HCT116 (cell line): ENCODE measurements around the gene NOTCH1. TPM values are rescaled to one million over a fixed set of nuclear protein-coding genes. Genes with fewer than 3 reads are reported as not detected.

Source experiments
- ATAC-seq: fragments of 200-7000 bp; cut with Tn5 transposase; 2 replicates; pipeline ENCODE4 v1.9.1; 2020; ENCODE audit warnings: mild to moderate bottlenecking, moderate library complexity
- BruUV-seq: library from RNA; stranded (reverse); fragments of 400-500 nt; replicated peaks from 2 replicates; lab custom pipeline; 2021; lab: Mats Ljungman, UMichigan
- CTCF ChIA-PET: fragments of 300-600 bp; sonication (Branson Sonifier 250); formaldehyde crosslinking; loops from one replicate; lab custom pipeline; 2021; ENCODE audit warnings: antibody characterized with exemption; lab: Charles Lee
- POLR2A ChIA-PET: fragments of 300-600, 350-600 bp; sonication (Branson Sonifier 250); formaldehyde crosslinking; loops from one replicate; lab custom pipeline; 2021; ENCODE audit warnings: antibody characterized with exemption; lab: Charles Lee
- RAD21 ChIA-PET, 2 experiments: fragments of 300-600 bp; sonication (Branson Sonifier 250); formaldehyde crosslinking; loops; one replicate each; lab custom pipeline; 2023; ENCODE audit warnings: low total read pairs in 2 of 2; ENCODE audit not compliant: uncharacterized antibody in 2 of 2, unreplicated experiment in 2 of 2, low non-redundant PET in 1 of 2; lab: Charles Lee
- DNase-seq: peaks from one replicate; pipeline ENCODE4 v3.0.0-alpha.2; 2010; ENCODE audit warnings: low read depth, low spot score
- H2AFZ ChIP-seq: fragments of 200-600 bp; shearing (Covaris generic), sonication (generic); 2 replicates; pipeline ENCODE4 v1.6.1; 2017; ENCODE audit warnings: low read depth, mixed run types, mixed read lengths, antibody characterized with exemption, low read length; ENCODE audit not compliant: poor library complexity, severe bottlenecking
- H3K27ac ChIP-seq: 2 replicates; pipeline ENCODE4 v1.5.1; 2012; ENCODE audit warnings: low read depth, low read length
- H3K27me3 ChIP-seq: fragments of 200-600 bp; sonication (generic); 2 replicates; pipeline ENCODE4 v1.6.1; 2016; ENCODE audit warnings: mixed run types, low read length, mixed read lengths; ENCODE audit not compliant: insufficient read depth
- H3K36me3 ChIP-seq, 2 experiments: fragments of 200-500 bp in 1 of 2; fragments of 200-600 bp in 1 of 2; sonication (Bioruptor generic) in 1 of 2; sonication (generic) in 1 of 2; 2 replicates each; pipeline versions ENCODE4 v1.5.1 to v1.6.1; 2014 to 2016; ENCODE audit warnings: low read length in 2 of 2, inconsistent platforms in 1 of 2, mixed read lengths in 1 of 2, mixed run types in 1 of 2; ENCODE audit not compliant: insufficient read depth in 2 of 2, control insufficient read depth in 1 of 2
- H3K4me1 ChIP-seq, 2 experiments: fragments of 200-600 bp in 1 of 2; sonication (generic) in 1 of 2; 2 replicates each; pipeline versions ENCODE4 v1.5.1 to v1.6.1; 2012 to 2017; ENCODE audit warnings: low read length in 2 of 2, inconsistent platforms in 1 of 2, mild to moderate bottlenecking in 1 of 2, mixed read lengths in 1 of 2, mixed run types in 1 of 2, moderate library complexity in 1 of 2; ENCODE audit not compliant: insufficient read depth in 2 of 2, control insufficient read depth in 1 of 2
- H3K4me2 ChIP-seq: fragments of 200-600 bp; sonication (generic); 2 replicates; pipeline ENCODE4 v1.6.1; 2017; ENCODE audit warnings: mixed run types, low read length, mixed read lengths
- H3K4me3 ChIP-seq, 2 experiments: fragments of 200-600 bp in 1 of 2; sonication (generic) in 1 of 2; replicated peaks in 1 of 2; 2 replicates each; pipeline ENCODE4 v1.5.1; 2011 to 2016; ENCODE audit warnings: low read length in 2 of 2, control low read depth in 1 of 2, low read depth in 1 of 2, mild to moderate bottlenecking in 1 of 2, mixed read lengths in 1 of 2, mixed run types in 1 of 2
- H3K79me2 ChIP-seq: fragments of 200-600 bp; sonication (generic); 2 replicates; pipeline ENCODE4 v1.6.1; 2017; ENCODE audit warnings: mild to moderate bottlenecking, mixed run types, low read length, moderate library complexity, mixed read lengths; ENCODE audit not compliant: insufficient read depth
- H3K9ac ChIP-seq: fragments of 200-600 bp; sonication (generic); 2 replicates; pipeline ENCODE4 v1.6.1; 2016; ENCODE audit warnings: low read length, mixed read lengths
- H3K9me2 ChIP-seq: fragments of 200-600 bp; sonication (generic), shearing (Covaris generic); 2 replicates; pipeline ENCODE4 v1.6.1; 2017; ENCODE audit warnings: mixed run types, mild to moderate bottlenecking, moderate library complexity; ENCODE audit not compliant: insufficient read depth
- H3K9me3 ChIP-seq, 2 experiments: fragments of 200-500 bp in 1 of 2; fragments of 200-600 bp in 1 of 2; sonication (Bioruptor generic) in 1 of 2; sonication (generic) in 1 of 2; 2 replicates each; pipeline ENCODE4 v1.6.1; 2014 to 2017; ENCODE audit warnings: low read length in 2 of 2, mixed read lengths in 2 of 2, inconsistent platforms in 1 of 2, low read depth in 1 of 2, mild to moderate bottlenecking in 1 of 2, mixed run types in 1 of 2, moderate library complexity in 1 of 2; ENCODE audit not compliant: control insufficient read depth in 1 of 2, insufficient read depth in 1 of 2
- H4K20me1 ChIP-seq: fragments of 200-600 bp; sonication (generic), shearing (Covaris generic); 2 replicates; pipeline ENCODE4 v1.6.1; 2017; ENCODE audit warnings: mixed run types, mild to moderate bottlenecking, moderate library complexity; ENCODE audit not compliant: insufficient read depth
- ATF3 ChIP-seq: IDR thresholded peaks from 2 replicates; pipeline ENCODE4 v1.6.1; 2012
- CBX3 ChIP-seq: IDR thresholded peaks from 2 replicates; pipeline ENCODE4 v1.6.1; 2012; ENCODE audit warnings: low read depth
- CTCF ChIP-seq, 3 experiments: fragments of 200-600 bp in 1 of 3; sonication (generic) in 1 of 3; IDR thresholded peaks in 2 of 3; conservative IDR thresholded peaks in 1 of 3; 2 replicates each; pipeline ENCODE4 v1.5.1; 2012 to 2017; ENCODE audit warnings: low read depth in 2 of 3, low read length in 2 of 3, antibody characterized with exemption in 1 of 3, borderline replicate concordance in 1 of 3, control low read depth in 1 of 3, mild to moderate bottlenecking in 1 of 3, mixed read lengths in 1 of 3, mixed run types in 1 of 3, moderate library complexity in 1 of 3; ENCODE audit not compliant: insufficient read depth in 1 of 3
- ELF1 ChIP-seq: IDR thresholded peaks from 2 replicates; pipeline ENCODE4 v1.6.1; 2012; ENCODE audit warnings: low read depth, borderline replicate concordance
- FOSL1 ChIP-seq: IDR thresholded peaks from 2 replicates; pipeline ENCODE4 v1.6.1; 2012; ENCODE audit warnings: low read depth
- POLR2A ChIP-seq: IDR thresholded peaks from 2 replicates; pipeline ENCODE4 v1.7.0; 2011; ENCODE audit warnings: borderline replicate concordance; ENCODE audit not compliant: insufficient read depth, insufficient read length; ENCODE audit errors: extremely low read depth
- POLR2AphosphoS5 ChIP-seq: IDR thresholded peaks from 2 replicates; pipeline ENCODE4 v1.6.1; 2011; ENCODE audit warnings: mild to moderate bottlenecking, low read depth, low read length, moderate library complexity
- REST ChIP-seq: IDR thresholded peaks from 2 replicates; pipeline ENCODE4 v1.6.1; 2012; ENCODE audit warnings: low read depth
- SIN3A ChIP-seq: IDR thresholded peaks from 2 replicates; pipeline ENCODE4 v1.6.1; 2012; ENCODE audit warnings: low read depth
- SP1 ChIP-seq: IDR thresholded peaks from 2 replicates; pipeline ENCODE4 v1.6.1; 2012; ENCODE audit warnings: low read depth
- YY1 ChIP-seq: IDR thresholded peaks from 2 replicates; pipeline ENCODE4 v1.6.1; 2011; ENCODE audit warnings: low read length, low read depth, moderate library complexity, mild to moderate bottlenecking; ENCODE audit not compliant: insufficient replicate concordance; ENCODE audit errors: extremely low read depth
- ZBTB33 ChIP-seq: IDR thresholded peaks from 2 replicates; pipeline ENCODE4 v1.6.1; 2011; ENCODE audit warnings: mild to moderate bottlenecking, low read length, moderate library complexity; ENCODE audit not compliant: insufficient replicate concordance; ENCODE audit errors: extremely low read depth
- ZNF274 ChIP-seq: fragments of 200-500 bp; sonication (Bioruptor generic); IDR thresholded peaks from 2 replicates; pipeline ENCODE4 v1.6.1; 2014; ENCODE audit warnings: mild to moderate bottlenecking, low read depth, low read length, inconsistent platforms
- intact Hi-C: fragments of 100-400 bp; cut with micrococcal nuclease; formaldehyde crosslinking; loops from 2 replicates; pipeline ENCODE4 v1.10.0; 2022
- total RNA-seq: library from RNA; stranded (reverse); gene quantifications from one replicate; pipeline ENCODE4 v1.2.1, GENCODE V29; 2021; ENCODE audit not compliant: unreplicated experiment

NOTCH1 gene
- total RNA-seq, 1 experiment from 2014 or later: 36.2 TPM

- ATAC-seq: no peak
- TF ChIP-seq CBX3 (no peak), ZNF274 (no peak), ATF3 (no peak), ELF1 (no peak), FOSL1 (no peak), ZBTB33 (no peak), POLR2A (no peak), POLR2AphosphoS5 (no peak), REST (no peak), SP1 (no peak), YY1 (no peak), SIN3A (no peak), CTCF (IDR thresholded peaks at IDR 0.05 in 2 of 3, conservative IDR thresholded peaks at IDR 0.05 in 1 of 3; ENCODE audit: borderline replicate concordance in 1 of 3, insufficient read depth in 1 of 3, low read depth in 2 of 3, low read length in 2 of 3) (no peak)
- H3K79me2 ChIP-seq: no peaks in the 10 kb centered on the region
- CTCF ChIA-PET: no interaction called here
- H3K36me3 ChIP-seq: peaks cover 17 to 24% of the 10 kb centered on the region in 2 experiments
- H3K4me3 ChIP-seq: no peak overlapping the region
- no peak overlapping the region for H3K4me2 ChIP-seq
- no peak overlapping the region for H3K9ac ChIP-seq
- no peaks in the 10 kb centered on the region for H3K4me1 ChIP-seq
- intact Hi-C loops: no loop called here
- H3K9me3 ChIP-seq: no peaks in the 10 kb centered on the region
- no peaks in the 10 kb centered on the region for H3K9me2 ChIP-seq
- RAD21 ChIA-PET: no interaction called here
- H3K27ac ChIP-seq: no peak overlapping the region
- no peak for DNase-seq
- no TSS peak for BruUV-seq
- no peaks in the 10 kb centered on the region for H4K20me1 ChIP-seq
- POLR2A ChIA-PET: no interaction called here
- H3K27me3 ChIP-seq: no peaks in the 10 kb centered on the region
- no peak overlapping the region for H2AFZ ChIP-seq
Measured at GRCh38 chr9:136507992-136508375, 37.9 kb downstream of the NOTCH1 start.
